Activated CD8-positive, alpha-beta memory T cell treated with anti-CD3 and anti-CD28 coated beads, Interleukin-2, amount 50 U/mL, for 24 hours (primary cell): ENCODE measurements around the gene TAGLN3.

Source experiments
- DNase-seq: peaks from one replicate; pipeline ENCODE4 v3.0.0-alpha.2; 2020; ENCODE audit errors: extremely low read depth

The TAGLN3 gene

DNA sequence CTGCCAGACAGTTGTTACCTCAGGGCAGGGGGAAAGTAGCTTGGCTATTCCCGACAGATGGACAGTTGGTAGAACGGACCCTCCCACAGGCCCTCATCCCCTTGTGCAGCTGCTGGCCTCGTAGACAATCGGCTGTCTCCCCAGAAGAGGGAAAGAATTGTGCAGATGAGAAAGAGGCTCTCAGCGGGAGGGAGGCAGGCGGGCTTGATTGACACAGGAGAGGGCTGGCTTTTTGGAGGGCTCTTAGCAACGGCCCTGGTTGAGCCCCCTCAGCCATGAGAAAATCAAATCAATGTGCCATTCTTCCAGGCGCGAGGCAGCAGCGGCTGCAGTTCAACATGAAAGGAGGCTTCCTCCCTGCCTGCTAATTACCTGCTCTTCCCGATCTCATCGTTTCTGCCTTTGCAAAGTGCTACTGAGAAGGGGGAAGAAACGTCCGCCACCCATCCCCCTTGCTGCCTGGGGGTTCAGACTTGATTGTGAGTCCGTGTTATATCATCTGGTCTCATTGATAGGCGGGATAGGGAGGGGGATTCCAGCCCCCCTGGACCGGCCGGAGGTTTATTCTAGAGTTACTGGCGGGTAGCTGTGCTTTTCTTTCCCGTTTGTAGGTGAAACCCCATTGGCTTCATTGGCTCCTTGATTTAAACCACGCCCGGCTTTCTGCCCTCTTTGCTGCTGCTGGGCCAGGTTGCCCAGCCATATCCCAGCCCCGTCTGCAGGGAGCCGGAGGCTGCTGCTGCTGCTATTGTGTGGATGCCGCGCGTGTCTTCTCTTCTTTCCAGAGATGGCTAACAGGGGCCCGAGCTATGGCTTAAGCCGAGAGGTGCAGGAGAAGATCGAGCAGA lies at the start of gene TAGLN3:
Gene TAGLN3, plus strand, starts transcription at position 287 of the 848 bp plus-strand sequence. Its CDS starts 501 bp downstream, at position 788.
- no peak for DNase-seq

GRCh38 chr3:111949712-111950111 lies 49.0 kb upstream of the TAGLN3 start:
- DNase-seq = no peak

- DNase-seq = no peak
Observed at GRCh38 chr3:111951032-111951431, 47.7 kb upstream of the TAGLN3 start.

GRCh38 chr3:111952086-111952485 lies 46.6 kb upstream of the TAGLN3 start:
- no peak for DNase-seq

DNA sequence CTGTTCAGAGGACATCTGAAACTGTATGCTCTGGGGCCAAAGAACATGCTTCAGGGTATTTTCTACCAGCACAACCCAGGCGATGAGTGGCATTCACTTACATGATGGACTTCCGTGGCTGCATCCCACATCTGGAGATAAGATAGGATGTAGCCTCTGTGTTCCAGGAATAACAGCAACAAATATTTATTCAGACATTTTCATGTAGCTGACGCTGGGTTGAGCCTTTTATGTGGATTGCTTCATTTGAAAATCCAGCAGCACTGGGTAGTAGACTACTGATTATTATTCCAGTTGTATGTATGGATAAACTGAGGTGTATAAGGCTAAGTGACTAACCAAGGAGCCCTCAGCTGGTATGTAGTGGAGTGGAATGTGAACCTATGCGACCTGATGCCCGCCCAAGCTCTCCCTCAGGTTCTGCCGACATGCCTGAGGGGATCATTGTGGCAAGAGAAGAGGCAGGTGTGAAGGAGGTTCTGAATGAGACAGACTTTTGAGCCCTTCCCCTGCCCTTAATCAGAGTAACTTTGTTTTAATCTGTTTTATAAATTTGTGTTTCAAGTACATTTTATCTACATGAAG lies 45.8 kb upstream of the TAGLN3 start:
- no peak for DNase-seq

- DNase-seq = no peak
Observed at GRCh38 chr3:111954228-111954990, 44.3 kb upstream of the TAGLN3 start.

- DNase-seq = no peak
Observed at GRCh38 chr3:111955876-111956275, 42.8 kb upstream of the TAGLN3 start.

DNA sequence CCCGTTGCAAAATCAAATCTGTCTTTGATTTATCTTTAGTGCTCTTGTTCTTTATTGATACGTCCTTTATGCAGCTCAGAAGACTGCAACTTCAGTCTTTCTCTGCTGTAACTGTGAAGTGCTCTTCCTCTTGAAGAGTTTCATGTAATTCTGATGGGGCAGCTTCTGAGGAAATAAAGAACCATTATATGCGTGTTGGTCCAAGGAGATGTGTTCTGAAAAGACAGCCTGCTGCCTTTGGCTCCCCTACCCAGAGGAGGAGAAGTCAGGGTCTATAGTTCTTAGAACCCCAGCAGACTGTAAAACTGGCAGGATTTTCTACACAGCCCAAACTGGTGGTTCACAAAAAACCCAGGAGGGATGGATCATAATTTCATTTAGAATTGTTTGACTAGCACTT lies 42.3 kb upstream of the TAGLN3 start:
- no peak for DNase-seq

- no peak for DNase-seq
Observed at GRCh38 chr3:111956995-111957734, 41.6 kb upstream of the TAGLN3 start.

GRCh38 chr3:111961461-111962164 lies 37.1 kb upstream of the TAGLN3 start:
- no peak for DNase-seq

- no peak for DNase-seq
Observed at GRCh38 chr3:111963424-111963823, 35.3 kb upstream of the TAGLN3 start.

GRCh38 chr3:111965484-111965883 lies 33.2 kb upstream of the TAGLN3 start:
- no peak for DNase-seq

- no peak for DNase-seq
Observed at GRCh38 chr3:111967068-111967467, 31.7 kb upstream of the TAGLN3 start.

DNA sequence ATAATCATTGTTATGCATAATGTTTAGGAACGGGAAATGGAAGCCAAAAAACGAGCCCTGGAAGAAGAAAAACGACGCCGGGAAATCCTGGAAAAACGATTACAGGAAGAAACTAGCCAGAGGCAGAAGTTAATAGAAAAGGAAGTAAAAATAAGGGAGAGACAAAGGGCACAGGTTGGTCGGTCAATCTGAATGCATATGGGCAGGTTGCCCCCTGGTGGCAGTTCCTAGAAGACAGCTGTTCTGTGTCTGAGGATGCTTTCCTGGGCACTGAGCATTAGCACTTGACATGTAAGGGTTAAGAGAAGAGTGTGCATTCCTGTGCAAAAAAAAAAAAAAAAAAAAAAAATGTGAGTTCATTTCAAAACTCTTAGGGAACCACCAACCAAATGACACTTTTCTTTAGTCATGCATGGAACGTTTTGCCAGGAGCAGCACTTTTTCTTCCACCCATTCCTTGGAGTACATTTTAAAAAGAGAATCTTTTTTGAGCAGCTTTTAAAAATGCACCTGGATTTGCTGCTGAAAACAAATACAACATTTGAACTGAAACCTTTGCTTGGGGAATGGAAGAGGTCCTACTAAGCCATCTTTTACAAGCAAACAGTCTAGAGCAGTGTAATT lies 31.0 kb upstream of the TAGLN3 start:
- peak; percentile 57 for DNase-seq

DNA sequence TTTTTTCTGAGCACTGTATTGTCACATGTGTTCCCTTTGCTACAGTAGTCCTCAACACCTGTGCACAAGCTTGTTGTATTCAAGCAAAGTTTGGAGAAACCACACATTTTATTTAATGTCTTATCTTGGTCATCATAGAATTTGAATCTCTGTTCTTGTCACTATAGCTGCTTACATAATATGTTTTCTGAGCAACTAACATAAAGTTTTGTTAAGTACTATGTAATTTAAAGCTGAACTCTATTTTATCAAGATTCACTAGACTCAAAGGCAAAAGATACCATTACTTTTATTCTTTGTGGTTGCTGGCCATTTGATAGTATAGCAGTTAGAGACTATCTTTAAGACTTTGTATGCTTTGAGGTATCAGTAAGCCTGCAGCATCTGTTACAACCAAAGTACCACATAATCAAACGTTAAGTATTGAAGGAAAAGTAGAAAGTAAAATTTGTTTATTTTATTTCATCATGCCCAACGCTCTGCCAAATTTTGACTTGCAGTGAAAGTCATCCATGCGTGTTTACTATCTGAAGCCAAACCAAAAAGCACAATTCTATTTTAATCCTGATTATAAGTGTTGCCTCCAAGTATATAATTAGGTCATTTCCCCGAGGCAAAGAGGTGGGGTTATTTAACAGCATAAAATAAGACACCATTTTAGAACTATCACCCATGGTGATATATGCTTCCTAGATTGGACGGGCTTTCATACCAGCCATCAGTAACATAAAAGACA lies 30.2 kb upstream of the TAGLN3 start:
- no peak for DNase-seq

- no peak for DNase-seq
Observed at GRCh38 chr3:111970376-111970775, 28.3 kb upstream of the TAGLN3 start.

DNA sequence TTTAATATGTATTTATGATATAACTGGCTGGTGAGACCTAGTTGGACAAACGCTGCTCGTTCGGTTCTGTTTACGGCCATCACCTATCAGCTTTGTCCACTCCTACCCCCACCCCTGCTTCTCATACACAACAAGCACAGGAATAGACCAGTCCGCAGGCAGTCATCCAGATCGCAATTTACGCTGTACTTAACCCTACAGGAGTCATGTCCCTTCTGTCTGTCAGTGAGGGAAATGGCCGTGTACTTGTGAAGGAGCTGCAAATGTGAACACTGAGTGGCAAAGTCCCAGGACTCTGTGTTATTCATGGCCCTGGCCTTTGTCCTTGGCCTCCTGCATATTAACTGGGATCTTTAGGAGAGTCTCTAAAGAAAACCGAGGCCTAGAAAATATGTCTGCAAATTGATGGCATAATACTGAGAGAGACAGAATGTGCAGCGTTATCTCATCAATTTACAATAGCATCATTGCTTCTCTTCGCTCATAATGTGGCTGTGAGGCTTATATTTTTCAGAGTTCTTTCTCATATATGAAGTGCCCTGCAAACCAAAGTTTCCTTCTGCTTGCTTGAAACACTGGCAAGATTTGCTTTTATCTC lies 27.1 kb upstream of the TAGLN3 start:
- DNase-seq = no peak

GRCh38 chr3:111972891-111973290 lies 25.8 kb upstream of the TAGLN3 start:
- no peak for DNase-seq

GRCh38 chr3:111975131-111975530 lies 23.6 kb upstream of the TAGLN3 start:
- DNase-seq = no peak

- DNase-seq = no peak
Observed at GRCh38 chr3:111976254-111976653, 22.5 kb upstream of the TAGLN3 start.
